GM23338 (cell line): ENCODE results near the gene PLD1.

ENCODE experiments used
- EZH2 ChIP-seq: fragments of 200-600 bp; sonication (generic); IDR thresholded peaks from one replicate; pipeline ENCODE4 v1.8.0; 2017; ENCODE audit warnings: antibody characterized with exemption, mild to moderate bottlenecking, low read depth; ENCODE audit not compliant: unreplicated experiment
- EZH2phosphoT487 ChIP-seq: fragments of 200-600 bp; sonication (generic); IDR thresholded peaks from one replicate; pipeline ENCODE4 v1.8.1; 2018; ENCODE audit warnings: antibody characterized with exemption; ENCODE audit not compliant: unreplicated experiment
- NANOG ChIP-seq: IDR thresholded peaks from 2 replicates; pipeline ENCODE4 v1.6.1; 2016; ENCODE audit warnings: antibody characterized with exemption, borderline replicate concordance
- POLR2AphosphoS5 ChIP-seq: IDR thresholded peaks from 2 replicates; pipeline ENCODE4 v1.6.1; 2016; ENCODE audit warnings: antibody characterized with exemption, low read depth
- TF ChIP-seq, protein P1 (sequence below), 2 experiments: fragments of 200-600 bp in 1 of 2; sonication (generic) in 1 of 2; conservative IDR thresholded peaks; 2 replicates each; pipeline versions ENCODE4 v1.5.1 to v1.6.1; 2016 to 2017; ENCODE audit warnings: antibody characterized with exemption in 2 of 2, low read depth in 2 of 2, mild to moderate bottlenecking in 2 of 2, moderate library complexity in 1 of 2

DNA sequence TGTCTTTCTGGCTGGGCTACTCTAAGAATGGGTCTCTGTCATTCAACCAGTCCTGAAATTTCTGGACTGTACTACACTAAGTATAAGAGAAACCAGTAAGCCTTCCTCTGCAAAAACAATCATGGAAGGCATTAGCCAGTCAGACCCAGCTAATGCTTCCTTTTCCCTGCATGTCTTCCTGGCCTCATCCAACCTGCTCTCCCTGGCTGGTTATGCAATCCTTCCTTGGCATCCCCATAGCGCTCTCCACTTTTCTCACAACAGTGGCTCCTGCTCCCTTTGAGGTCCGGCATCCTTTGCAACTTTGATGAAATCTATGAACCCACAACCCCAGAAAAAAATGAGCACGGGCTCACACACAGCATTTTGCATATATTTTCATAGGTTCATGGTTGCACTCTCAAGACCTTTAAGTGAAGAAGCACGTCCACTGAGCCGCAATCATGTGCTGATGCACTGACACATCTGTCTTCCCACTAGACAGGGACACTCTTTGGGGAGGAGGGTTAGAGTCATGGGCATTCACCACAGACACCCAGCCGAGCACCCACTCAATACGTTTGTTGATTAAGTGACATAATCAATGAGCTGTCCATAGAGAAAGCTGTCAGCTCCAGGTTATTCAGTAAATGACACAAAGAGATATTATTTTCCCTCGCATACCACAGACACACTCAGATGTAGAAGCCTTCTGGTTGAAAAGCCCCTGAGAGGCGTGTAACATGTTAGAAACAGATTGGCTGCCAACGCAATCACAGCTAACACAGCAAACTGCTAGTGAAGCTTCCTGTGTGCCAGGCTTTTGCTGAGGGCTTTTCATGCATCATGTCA, 66.7 kb downstream of the PLD1 start:
- no peak for TF ChIP-seq EZH2phosphoT487
- TF ChIP-seq, protein P1, sequence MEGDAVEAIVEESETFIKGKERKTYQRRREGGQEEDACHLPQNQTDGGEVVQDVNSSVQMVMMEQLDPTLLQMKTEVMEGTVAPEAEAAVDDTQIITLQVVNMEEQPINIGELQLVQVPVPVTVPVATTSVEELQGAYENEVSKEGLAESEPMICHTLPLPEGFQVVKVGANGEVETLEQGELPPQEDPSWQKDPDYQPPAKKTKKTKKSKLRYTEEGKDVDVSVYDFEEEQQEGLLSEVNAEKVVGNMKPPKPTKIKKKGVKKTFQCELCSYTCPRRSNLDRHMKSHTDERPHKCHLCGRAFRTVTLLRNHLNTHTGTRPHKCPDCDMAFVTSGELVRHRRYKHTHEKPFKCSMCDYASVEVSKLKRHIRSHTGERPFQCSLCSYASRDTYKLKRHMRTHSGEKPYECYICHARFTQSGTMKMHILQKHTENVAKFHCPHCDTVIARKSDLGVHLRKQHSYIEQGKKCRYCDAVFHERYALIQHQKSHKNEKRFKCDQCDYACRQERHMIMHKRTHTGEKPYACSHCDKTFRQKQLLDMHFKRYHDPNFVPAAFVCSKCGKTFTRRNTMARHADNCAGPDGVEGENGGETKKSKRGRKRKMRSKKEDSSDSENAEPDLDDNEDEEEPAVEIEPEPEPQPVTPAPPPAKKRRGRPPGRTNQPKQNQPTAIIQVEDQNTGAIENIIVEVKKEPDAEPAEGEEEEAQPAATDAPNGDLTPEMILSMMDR (conservative IDR thresholded peaks at IDR 0.05; ENCODE audit: low read depth in 2 of 2) = no peak
- no peak for TF ChIP-seq POLR2AphosphoS5
- no peak for TF ChIP-seq EZH2
- no peak for TF ChIP-seq NANOG
